Breast epithelium (tissue), 3 donors: ENCODE data around the gene ABHD16A.

ENCODE experiments used
- POLR2A ChIP-seq: fragments of 450-650 bp; IDR thresholded peaks from one replicate; pipeline ENCODE4 v1.6.1; 2016; ENCODE audit warnings: antibody characterized with exemption, mild to moderate bottlenecking, moderate library complexity
- TF ChIP-seq, protein P1 (sequence below), 3 donors: fragments of 450-650 bp; IDR thresholded peaks; one replicate each; pipeline ENCODE4 v1.5.1; 2016 to 2017; ENCODE audit warnings: antibody characterized with exemption in 3 of 3, mild to moderate bottlenecking in 3 of 3, moderate library complexity in 3 of 3

DNA sequence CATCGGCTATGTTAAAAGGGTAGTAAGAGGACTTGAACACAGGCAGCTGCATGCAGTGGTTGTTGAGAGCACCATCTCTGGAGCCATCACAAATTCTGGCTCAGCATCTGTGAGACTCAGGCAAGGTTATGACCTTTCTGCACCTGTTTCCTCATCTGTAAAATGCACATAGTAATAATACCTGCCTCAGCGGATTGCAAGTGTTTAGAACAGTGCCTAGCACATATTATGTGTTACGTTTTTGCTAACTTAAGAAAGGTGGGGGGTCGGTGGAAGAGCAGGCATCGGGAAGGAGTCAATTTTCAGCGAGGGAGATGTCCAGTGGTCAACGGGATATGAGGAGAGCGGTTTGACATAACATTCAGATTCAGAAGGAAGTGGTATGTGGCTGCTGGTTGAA is 25.2 kb downstream of the ABHD16A start:
- TF ChIP-seq, protein P1, sequence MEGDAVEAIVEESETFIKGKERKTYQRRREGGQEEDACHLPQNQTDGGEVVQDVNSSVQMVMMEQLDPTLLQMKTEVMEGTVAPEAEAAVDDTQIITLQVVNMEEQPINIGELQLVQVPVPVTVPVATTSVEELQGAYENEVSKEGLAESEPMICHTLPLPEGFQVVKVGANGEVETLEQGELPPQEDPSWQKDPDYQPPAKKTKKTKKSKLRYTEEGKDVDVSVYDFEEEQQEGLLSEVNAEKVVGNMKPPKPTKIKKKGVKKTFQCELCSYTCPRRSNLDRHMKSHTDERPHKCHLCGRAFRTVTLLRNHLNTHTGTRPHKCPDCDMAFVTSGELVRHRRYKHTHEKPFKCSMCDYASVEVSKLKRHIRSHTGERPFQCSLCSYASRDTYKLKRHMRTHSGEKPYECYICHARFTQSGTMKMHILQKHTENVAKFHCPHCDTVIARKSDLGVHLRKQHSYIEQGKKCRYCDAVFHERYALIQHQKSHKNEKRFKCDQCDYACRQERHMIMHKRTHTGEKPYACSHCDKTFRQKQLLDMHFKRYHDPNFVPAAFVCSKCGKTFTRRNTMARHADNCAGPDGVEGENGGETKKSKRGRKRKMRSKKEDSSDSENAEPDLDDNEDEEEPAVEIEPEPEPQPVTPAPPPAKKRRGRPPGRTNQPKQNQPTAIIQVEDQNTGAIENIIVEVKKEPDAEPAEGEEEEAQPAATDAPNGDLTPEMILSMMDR (IDR thresholded peaks at IDR 0.05): no peak
- no peak for TF ChIP-seq POLR2A
